Measurements from ENCODE around the gene SLC6A11.

DNA sequence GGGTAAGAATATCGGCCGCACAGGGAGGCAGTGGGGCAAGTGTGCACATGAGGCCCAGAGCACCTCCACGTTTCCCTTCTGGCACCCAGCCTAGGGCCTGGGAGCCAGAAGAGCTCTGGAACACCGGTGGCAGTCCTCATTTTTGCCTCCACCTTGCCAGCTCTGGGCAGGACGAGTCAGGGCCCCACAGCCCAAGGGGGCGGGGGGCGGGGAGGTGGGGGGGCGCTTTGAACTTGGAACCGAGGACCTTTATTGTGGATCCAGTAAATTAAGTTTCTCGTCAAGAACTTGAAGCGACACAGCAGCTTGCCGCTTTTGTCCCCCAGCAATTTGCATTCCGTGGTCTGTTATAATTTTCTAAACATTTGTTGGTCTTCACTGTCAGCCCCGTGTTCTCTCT, 66.8 kb downstream of the SLC6A11 start:
- TF ChIP-seq, protein P1, sequence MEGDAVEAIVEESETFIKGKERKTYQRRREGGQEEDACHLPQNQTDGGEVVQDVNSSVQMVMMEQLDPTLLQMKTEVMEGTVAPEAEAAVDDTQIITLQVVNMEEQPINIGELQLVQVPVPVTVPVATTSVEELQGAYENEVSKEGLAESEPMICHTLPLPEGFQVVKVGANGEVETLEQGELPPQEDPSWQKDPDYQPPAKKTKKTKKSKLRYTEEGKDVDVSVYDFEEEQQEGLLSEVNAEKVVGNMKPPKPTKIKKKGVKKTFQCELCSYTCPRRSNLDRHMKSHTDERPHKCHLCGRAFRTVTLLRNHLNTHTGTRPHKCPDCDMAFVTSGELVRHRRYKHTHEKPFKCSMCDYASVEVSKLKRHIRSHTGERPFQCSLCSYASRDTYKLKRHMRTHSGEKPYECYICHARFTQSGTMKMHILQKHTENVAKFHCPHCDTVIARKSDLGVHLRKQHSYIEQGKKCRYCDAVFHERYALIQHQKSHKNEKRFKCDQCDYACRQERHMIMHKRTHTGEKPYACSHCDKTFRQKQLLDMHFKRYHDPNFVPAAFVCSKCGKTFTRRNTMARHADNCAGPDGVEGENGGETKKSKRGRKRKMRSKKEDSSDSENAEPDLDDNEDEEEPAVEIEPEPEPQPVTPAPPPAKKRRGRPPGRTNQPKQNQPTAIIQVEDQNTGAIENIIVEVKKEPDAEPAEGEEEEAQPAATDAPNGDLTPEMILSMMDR (IDR thresholded peaks at IDR 0.05) = no peak
- TF ChIP-seq POLR2AphosphoS5 (IDR thresholded peaks at IDR 0.05) = no peak

Data from upper lobe of left lung (tissue), 4 donors.